WTC11 (cell line): ENCODE measurements around the gene SOX6. TPM values are rescaled to one million over a fixed set of nuclear protein-coding genes. Genes with fewer than 3 reads are reported as not detected.

Experiments used
- ATAC-seq: fragments of 200-7000 bp; cut with Tn5 transposase; 2 replicates; pipeline ENCODE4 v1.10.0; 2021; ENCODE audit warnings: mild to moderate bottlenecking, moderate library complexity
- CTCF ChIA-PET: fragments of 300-600 bp; sonication (Branson Sonifier 250); formaldehyde crosslinking; loops from one replicate; lab custom pipeline; 2021; ENCODE audit warnings: antibody characterized with exemption; lab: Charles Lee
- POLR2A ChIA-PET: fragments of 350-600 bp; sonication (Branson Sonifier 250); formaldehyde crosslinking; loops from one replicate; lab custom pipeline; 2021; ENCODE audit warnings: antibody characterized with exemption; lab: Charles Lee
- DNase-seq: peaks from one replicate; pipeline ENCODE4 v3.0.0; 2021; ENCODE audit warnings: low spot score
- H3K27ac Mint-ChIP-seq: 2 replicates; pipeline ENCODE4 v1.8.0; 2021; ENCODE audit warnings: mixed read lengths
- H3K27me3 Mint-ChIP-seq: 2 replicates; pipeline ENCODE4 v1.8.0; 2021; ENCODE audit warnings: low read depth, mild to moderate bottlenecking, moderate library complexity, mixed read lengths
- H3K36me3 Mint-ChIP-seq: 2 replicates; pipeline ENCODE4 v1.8.0; 2021; ENCODE audit warnings: mixed read lengths
- H3K4me1 Mint-ChIP-seq: 2 replicates; pipeline ENCODE4 v1.8.0; 2022; ENCODE audit warnings: mixed read lengths
- H3K4me3 Mint-ChIP-seq: 2 replicates; pipeline ENCODE4 v1.8.0; 2021; ENCODE audit warnings: mild to moderate bottlenecking, moderate library complexity, mixed read lengths
- H3K9me3 Mint-ChIP-seq: 2 replicates; pipeline ENCODE4 v1.8.0; 2021; ENCODE audit warnings: mixed read lengths
- CBFB ChIP-seq: sonication (generic); formaldehyde crosslinking; IDR thresholded peaks from 2 replicates; pipeline ENCODE4 v1.8.1; 2022; ENCODE audit warnings: mild to moderate bottlenecking, low read depth, missing genetic modification reagents
- ESRRA ChIP-seq: sonication (generic); formaldehyde crosslinking; IDR thresholded peaks from 2 replicates; pipeline ENCODE4 v1.8.1; 2022; ENCODE audit warnings: mild to moderate bottlenecking, missing genetic modification reagents, borderline replicate concordance
- GRHL2 ChIP-seq: fragments of 250-450 bp; sonication (Bioruptor Pico); IDR thresholded peaks from 2 replicates; pipeline ENCODE4 v1.8.0; 2022; ENCODE audit warnings: mild to moderate bottlenecking, moderate library complexity; ENCODE audit not compliant: insufficient replicate concordance, severe bottlenecking
- IRF2 ChIP-seq: sonication (generic); formaldehyde crosslinking; IDR thresholded peaks from 2 replicates; pipeline ENCODE4 v1.8.0; 2022; ENCODE audit warnings: low read depth, missing genetic modification reagents, borderline replicate concordance
- KAT7 ChIP-seq: sonication (generic); formaldehyde crosslinking; IDR thresholded peaks from 2 replicates; pipeline ENCODE4 v1.8.1; 2023; ENCODE audit warnings: missing genetic modification reagents, mild to moderate bottlenecking, borderline replicate concordance
- MXD4 ChIP-seq: fragments of 250-450 bp; sonication (Bioruptor Pico); IDR thresholded peaks from 2 replicates; pipeline ENCODE4 v1.8.0; 2021; ENCODE audit warnings: mild to moderate bottlenecking, moderate library complexity, borderline replicate concordance
- MYBL2 ChIP-seq: sonication (generic); formaldehyde crosslinking; IDR thresholded peaks from 2 replicates; pipeline ENCODE4 v1.8.1; 2023; ENCODE audit warnings: mild to moderate bottlenecking, moderate library complexity, missing genetic modification reagents
- NFYB ChIP-seq: sonication (generic); formaldehyde crosslinking; conservative IDR thresholded peaks from 2 replicates; pipeline ENCODE4 v1.8.0; 2022; ENCODE audit warnings: low read depth, missing genetic modification reagents
- NR2C2 ChIP-seq: sonication (generic); formaldehyde crosslinking; IDR thresholded peaks from 2 replicates; pipeline ENCODE4 v1.8.0; 2022; ENCODE audit warnings: mild to moderate bottlenecking, missing genetic modification reagents
- NR3C1 ChIP-seq: sonication (generic); formaldehyde crosslinking; conservative IDR thresholded peaks from 2 replicates; pipeline ENCODE4 v1.8.1; 2023; ENCODE audit warnings: low read depth, mild to moderate bottlenecking, missing genetic modification reagents
- SMAD3 ChIP-seq: sonication (generic); formaldehyde crosslinking; IDR thresholded peaks from 2 replicates; pipeline ENCODE4 v1.8.0; 2022; ENCODE audit warnings: missing genetic modification reagents, mild to moderate bottlenecking, borderline replicate concordance
- SMAD4 ChIP-seq: sonication (generic); formaldehyde crosslinking; IDR thresholded peaks from 2 replicates; pipeline ENCODE4 v1.8.0; 2022; ENCODE audit warnings: mild to moderate bottlenecking, missing genetic modification reagents
- SOX15 ChIP-seq: fragments of 250-450 bp; sonication (Bioruptor Pico); IDR thresholded peaks from 2 replicates; pipeline ENCODE4 v1.9.0; 2021; ENCODE audit warnings: mild to moderate bottlenecking
- SP1 ChIP-seq: sonication (generic); formaldehyde crosslinking; conservative IDR thresholded peaks from 2 replicates; pipeline ENCODE4 v1.8.1; 2022; ENCODE audit warnings: missing genetic modification reagents
- TCF7 ChIP-seq: sonication (generic); formaldehyde crosslinking; IDR thresholded peaks from 2 replicates; pipeline ENCODE4 v1.8.0; 2022; ENCODE audit warnings: mild to moderate bottlenecking, low read depth, missing genetic modification reagents, moderate library complexity
- TEAD4 ChIP-seq: sonication (generic); formaldehyde crosslinking; IDR thresholded peaks from 2 replicates; pipeline ENCODE4 v1.8.0; 2022; ENCODE audit warnings: mild to moderate bottlenecking, missing genetic modification reagents
- ZBTB21 ChIP-seq: sonication (generic); formaldehyde crosslinking; IDR thresholded peaks from 2 replicates; pipeline ENCODE4 v1.8.1; 2023; ENCODE audit warnings: mild to moderate bottlenecking, missing genetic modification reagents, borderline replicate concordance
- ZNF232 ChIP-seq: sonication (generic); formaldehyde crosslinking; IDR thresholded peaks from 2 replicates; pipeline ENCODE4 v1.8.0; 2022; ENCODE audit warnings: mild to moderate bottlenecking, missing genetic modification reagents
- ZNF263 ChIP-seq: sonication (generic); formaldehyde crosslinking; IDR thresholded peaks from 2 replicates; pipeline ENCODE4 v1.8.1; 2022; ENCODE audit warnings: low read depth, mild to moderate bottlenecking, moderate library complexity, missing genetic modification reagents
- ZNF423 ChIP-seq: fragments of 250-450 bp; sonication (Bioruptor Pico); IDR thresholded peaks from 2 replicates; pipeline ENCODE4 v2.1.2; 2022; ENCODE audit warnings: mild to moderate bottlenecking, moderate library complexity
- total RNA-seq: library from RNA; stranded (reverse); gene quantifications from 3 replicates; pipeline ENCODE4 v1.2.3, GENCODE V29; 2021
- TF ChIP-seq, protein P1 (sequence below): fragments of 250-450 bp; sonication (Bioruptor Pico); IDR thresholded peaks from 2 replicates; pipeline ENCODE4 v1.9.0; 2021; ENCODE audit warnings: mild to moderate bottlenecking
- TF ChIP-seq, protein P2 (sequence below): sonication (generic); formaldehyde crosslinking; conservative IDR thresholded peaks from 2 replicates; pipeline ENCODE4 v1.8.1; 2022; ENCODE audit warnings: mild to moderate bottlenecking, missing genetic modification reagents
- TF ChIP-seq, protein P3 (sequence below): sonication (generic); formaldehyde crosslinking; IDR thresholded peaks from 2 replicates; pipeline ENCODE4 v1.8.1; 2022; ENCODE audit warnings: low read depth, mild to moderate bottlenecking, moderate library complexity, missing genetic modification reagents, borderline replicate concordance
- TF ChIP-seq, protein P4 (sequence below): sonication (generic); formaldehyde crosslinking; IDR thresholded peaks from 2 replicates; pipeline ENCODE4 v1.8.1; 2022; ENCODE audit warnings: low read depth, missing genetic modification reagents, borderline replicate concordance
- TF ChIP-seq, protein P5 (sequence below): fragments of 250-450 bp; sonication (Bioruptor Pico); IDR thresholded peaks from 2 replicates; pipeline ENCODE4 v1.9.0; 2021; ENCODE audit warnings: mild to moderate bottlenecking, borderline replicate concordance
- TF ChIP-seq, protein P6 (sequence below): sonication (generic); formaldehyde crosslinking; IDR thresholded peaks from 2 replicates; pipeline ENCODE4 v1.8.1; 2022; ENCODE audit warnings: mild to moderate bottlenecking, moderate library complexity, missing genetic modification reagents

Gene SOX6
- total RNA-seq, 1 experiment from 2014 or later: 0.13 TPM

DNA sequence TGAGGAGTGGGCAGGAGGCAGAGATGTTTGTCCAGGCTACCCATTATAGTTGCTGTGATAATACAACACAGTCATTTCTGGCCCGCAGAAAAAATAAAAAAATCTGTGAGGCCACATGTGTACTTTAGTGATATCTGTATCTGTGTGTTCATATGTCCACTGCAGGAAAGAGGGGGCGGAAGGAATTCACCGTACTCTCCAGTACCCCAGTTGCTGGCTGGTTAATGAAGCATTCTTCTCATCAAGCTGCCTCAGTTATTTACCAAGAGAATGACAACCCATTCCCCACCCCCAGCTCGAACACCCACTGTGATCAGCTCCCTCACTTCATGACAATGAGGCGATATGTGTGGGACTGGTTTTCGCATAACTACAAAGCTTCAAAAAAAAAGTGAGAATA, 309.3 kb downstream of the SOX6 start:
- peak; percentile 62 for ATAC-seq
- H3K9me3 Mint-ChIP-seq: no peaks in the 10 kb centered on the region
- H3K27ac Mint-ChIP-seq: no peak overlapping the region
- DNase-seq: peak; percentile 23
- TF ChIP-seq NR3C1 (CRISPR knock-in tag) (no peak), TEAD4 (CRISPR knock-in tag) (no peak), ESRRA (no peak), ZNF232 (CRISPR knock-in tag) (no peak), KAT7 (no peak), TCF7 (CRISPR knock-in tag) (no peak), SP1 (no peak), MXD4 (CRISPR knock-in tag) (no peak)
- TF ChIP-seq, protein P1, sequence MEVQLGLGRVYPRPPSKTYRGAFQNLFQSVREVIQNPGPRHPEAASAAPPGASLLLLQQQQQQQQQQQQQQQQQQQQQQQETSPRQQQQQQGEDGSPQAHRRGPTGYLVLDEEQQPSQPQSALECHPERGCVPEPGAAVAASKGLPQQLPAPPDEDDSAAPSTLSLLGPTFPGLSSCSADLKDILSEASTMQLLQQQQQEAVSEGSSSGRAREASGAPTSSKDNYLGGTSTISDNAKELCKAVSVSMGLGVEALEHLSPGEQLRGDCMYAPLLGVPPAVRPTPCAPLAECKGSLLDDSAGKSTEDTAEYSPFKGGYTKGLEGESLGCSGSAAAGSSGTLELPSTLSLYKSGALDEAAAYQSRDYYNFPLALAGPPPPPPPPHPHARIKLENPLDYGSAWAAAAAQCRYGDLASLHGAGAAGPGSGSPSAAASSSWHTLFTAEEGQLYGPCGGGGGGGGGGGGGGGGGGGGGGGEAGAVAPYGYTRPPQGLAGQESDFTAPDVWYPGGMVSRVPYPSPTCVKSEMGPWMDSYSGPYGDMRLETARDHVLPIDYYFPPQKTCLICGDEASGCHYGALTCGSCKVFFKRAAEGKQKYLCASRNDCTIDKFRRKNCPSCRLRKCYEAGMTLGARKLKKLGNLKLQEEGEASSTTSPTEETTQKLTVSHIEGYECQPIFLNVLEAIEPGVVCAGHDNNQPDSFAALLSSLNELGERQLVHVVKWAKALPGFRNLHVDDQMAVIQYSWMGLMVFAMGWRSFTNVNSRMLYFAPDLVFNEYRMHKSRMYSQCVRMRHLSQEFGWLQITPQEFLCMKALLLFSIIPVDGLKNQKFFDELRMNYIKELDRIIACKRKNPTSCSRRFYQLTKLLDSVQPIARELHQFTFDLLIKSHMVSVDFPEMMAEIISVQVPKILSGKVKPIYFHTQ: no peak
- TF ChIP-seq, protein P2, sequence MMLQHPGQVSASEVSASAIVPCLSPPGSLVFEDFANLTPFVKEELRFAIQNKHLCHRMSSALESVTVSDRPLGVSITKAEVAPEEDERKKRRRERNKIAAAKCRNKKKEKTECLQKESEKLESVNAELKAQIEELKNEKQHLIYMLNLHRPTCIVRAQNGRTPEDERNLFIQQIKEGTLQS (CRISPR knock-in tag): no peak
- H3K36me3 Mint-ChIP-seq: no peaks in the 10 kb centered on the region
- H3K4me3 Mint-ChIP-seq: no peak overlapping the region
- peaks cover 29% of the 10 kb centered on the region for H3K4me1 Mint-ChIP-seq
- ChIA-PET POLR2A (no interaction called here), CTCF (no interaction called here)
- no peaks in the 10 kb centered on the region for H3K27me3 Mint-ChIP-seq

DNA sequence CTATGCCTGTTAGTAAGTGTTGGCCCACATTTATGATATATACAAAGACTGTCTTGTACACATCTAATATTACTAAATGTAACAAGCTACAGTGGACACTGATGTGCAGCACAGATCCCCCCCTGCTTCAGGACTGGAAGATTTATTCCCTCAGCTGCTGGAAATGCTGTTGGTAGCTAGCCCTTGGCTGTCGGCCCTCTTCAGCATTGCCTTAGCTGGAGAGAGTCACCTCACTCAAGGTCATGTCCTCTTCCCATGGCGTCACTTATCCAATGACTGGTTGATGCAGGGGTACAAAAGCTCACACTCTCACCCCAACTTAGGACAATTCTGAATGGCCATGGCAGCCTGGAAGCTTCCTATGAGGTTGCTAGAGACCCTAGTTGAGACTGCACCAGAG, 312.7 kb downstream of the SOX6 start:
- Mint-ChIP-seq H3K27ac (no peak overlapping the region), H3K9me3 (no peaks in the 10 kb centered on the region), H3K36me3 (no peaks in the 10 kb centered on the region), H3K4me3 (no peak overlapping the region), H3K4me1 (peaks cover 18% of the 10 kb centered on the region), H3K27me3 (no peaks in the 10 kb centered on the region)
- POLR2A ChIA-PET: no interaction called here
- CTCF ChIA-PET: no interaction called here
- DNase-seq (no peak), ATAC-seq (no peak)
- TF ChIP-seq, protein P3, sequence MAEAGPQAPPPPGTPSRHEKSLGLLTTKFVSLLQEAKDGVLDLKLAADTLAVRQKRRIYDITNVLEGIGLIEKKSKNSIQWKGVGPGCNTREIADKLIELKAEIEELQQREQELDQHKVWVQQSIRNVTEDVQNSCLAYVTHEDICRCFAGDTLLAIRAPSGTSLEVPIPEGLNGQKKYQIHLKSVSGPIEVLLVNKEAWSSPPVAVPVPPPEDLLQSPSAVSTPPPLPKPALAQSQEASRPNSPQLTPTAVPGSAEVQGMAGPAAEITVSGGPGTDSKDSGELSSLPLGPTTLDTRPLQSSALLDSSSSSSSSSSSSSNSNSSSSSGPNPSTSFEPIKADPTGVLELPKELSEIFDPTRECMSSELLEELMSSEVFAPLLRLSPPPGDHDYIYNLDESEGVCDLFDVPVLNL (CRISPR knock-in tag): no peak
- TF ChIP-seq GRHL2 (CRISPR knock-in tag) (no peak), ZNF423 (CRISPR knock-in tag) (no peak), NFYB (no peak), MYBL2 (CRISPR knock-in tag) (no peak), CBFB (CRISPR knock-in tag) (no peak), ZNF263 (no peak), SMAD3 (no peak), ZBTB21 (CRISPR knock-in tag) (no peak), IRF2 (CRISPR knock-in tag) (no peak), SMAD4 (CRISPR knock-in tag) (no peak), SOX15 (CRISPR knock-in tag) (no peak), NR2C2 (CRISPR knock-in tag) (no peak)
- TF ChIP-seq, protein P4, sequence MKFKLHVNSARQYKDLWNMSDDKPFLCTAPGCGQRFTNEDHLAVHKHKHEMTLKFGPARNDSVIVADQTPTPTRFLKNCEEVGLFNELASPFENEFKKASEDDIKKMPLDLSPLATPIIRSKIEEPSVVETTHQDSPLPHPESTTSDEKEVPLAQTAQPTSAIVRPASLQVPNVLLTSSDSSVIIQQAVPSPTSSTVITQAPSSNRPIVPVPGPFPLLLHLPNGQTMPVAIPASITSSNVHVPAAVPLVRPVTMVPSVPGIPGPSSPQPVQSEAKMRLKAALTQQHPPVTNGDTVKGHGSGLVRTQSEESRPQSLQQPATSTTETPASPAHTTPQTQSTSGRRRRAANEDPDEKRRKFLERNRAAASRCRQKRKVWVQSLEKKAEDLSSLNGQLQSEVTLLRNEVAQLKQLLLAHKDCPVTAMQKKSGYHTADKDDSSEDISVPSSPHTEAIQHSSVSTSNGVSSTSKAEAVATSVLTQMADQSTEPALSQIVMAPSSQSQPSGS: no peak
- TF ChIP-seq, protein P5, sequence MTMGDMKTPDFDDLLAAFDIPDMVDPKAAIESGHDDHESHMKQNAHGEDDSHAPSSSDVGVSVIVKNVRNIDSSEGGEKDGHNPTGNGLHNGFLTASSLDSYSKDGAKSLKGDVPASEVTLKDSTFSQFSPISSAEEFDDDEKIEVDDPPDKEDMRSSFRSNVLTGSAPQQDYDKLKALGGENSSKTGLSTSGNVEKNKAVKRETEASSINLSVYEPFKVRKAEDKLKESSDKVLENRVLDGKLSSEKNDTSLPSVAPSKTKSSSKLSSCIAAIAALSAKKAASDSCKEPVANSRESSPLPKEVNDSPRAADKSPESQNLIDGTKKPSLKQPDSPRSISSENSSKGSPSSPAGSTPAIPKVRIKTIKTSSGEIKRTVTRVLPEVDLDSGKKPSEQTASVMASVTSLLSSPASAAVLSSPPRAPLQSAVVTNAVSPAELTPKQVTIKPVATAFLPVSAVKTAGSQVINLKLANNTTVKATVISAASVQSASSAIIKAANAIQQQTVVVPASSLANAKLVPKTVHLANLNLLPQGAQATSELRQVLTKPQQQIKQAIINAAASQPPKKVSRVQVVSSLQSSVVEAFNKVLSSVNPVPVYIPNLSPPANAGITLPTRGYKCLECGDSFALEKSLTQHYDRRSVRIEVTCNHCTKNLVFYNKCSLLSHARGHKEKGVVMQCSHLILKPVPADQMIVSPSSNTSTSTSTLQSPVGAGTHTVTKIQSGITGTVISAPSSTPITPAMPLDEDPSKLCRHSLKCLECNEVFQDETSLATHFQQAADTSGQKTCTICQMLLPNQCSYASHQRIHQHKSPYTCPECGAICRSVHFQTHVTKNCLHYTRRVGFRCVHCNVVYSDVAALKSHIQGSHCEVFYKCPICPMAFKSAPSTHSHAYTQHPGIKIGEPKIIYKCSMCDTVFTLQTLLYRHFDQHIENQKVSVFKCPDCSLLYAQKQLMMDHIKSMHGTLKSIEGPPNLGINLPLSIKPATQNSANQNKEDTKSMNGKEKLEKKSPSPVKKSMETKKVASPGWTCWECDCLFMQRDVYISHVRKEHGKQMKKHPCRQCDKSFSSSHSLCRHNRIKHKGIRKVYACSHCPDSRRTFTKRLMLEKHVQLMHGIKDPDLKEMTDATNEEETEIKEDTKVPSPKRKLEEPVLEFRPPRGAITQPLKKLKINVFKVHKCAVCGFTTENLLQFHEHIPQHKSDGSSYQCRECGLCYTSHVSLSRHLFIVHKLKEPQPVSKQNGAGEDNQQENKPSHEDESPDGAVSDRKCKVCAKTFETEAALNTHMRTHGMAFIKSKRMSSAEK (CRISPR knock-in tag): no peak
- TF ChIP-seq, protein P6, sequence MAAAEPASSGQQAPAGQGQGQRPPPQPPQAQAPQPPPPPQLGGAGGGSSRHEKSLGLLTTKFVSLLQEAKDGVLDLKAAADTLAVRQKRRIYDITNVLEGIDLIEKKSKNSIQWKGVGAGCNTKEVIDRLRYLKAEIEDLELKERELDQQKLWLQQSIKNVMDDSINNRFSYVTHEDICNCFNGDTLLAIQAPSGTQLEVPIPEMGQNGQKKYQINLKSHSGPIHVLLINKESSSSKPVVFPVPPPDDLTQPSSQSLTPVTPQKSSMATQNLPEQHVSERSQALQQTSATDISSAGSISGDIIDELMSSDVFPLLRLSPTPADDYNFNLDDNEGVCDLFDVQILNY (CRISPR knock-in tag): no peak
- TF ChIP-seq, protein P2 (CRISPR knock-in tag): no peak
